ENCODE data around the gene ANAPC2.

Gene ANAPC2, protein sequence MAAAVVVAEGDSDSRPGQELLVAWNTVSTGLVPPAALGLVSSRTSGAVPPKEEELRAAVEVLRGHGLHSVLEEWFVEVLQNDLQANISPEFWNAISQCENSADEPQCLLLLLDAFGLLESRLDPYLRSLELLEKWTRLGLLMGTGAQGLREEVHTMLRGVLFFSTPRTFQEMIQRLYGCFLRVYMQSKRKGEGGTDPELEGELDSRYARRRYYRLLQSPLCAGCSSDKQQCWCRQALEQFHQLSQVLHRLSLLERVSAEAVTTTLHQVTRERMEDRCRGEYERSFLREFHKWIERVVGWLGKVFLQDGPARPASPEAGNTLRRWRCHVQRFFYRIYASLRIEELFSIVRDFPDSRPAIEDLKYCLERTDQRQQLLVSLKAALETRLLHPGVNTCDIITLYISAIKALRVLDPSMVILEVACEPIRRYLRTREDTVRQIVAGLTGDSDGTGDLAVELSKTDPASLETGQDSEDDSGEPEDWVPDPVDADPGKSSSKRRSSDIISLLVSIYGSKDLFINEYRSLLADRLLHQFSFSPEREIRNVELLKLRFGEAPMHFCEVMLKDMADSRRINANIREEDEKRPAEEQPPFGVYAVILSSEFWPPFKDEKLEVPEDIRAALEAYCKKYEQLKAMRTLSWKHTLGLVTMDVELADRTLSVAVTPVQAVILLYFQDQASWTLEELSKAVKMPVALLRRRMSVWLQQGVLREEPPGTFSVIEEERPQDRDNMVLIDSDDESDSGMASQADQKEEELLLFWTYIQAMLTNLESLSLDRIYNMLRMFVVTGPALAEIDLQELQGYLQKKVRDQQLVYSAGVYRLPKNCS

DNA sequence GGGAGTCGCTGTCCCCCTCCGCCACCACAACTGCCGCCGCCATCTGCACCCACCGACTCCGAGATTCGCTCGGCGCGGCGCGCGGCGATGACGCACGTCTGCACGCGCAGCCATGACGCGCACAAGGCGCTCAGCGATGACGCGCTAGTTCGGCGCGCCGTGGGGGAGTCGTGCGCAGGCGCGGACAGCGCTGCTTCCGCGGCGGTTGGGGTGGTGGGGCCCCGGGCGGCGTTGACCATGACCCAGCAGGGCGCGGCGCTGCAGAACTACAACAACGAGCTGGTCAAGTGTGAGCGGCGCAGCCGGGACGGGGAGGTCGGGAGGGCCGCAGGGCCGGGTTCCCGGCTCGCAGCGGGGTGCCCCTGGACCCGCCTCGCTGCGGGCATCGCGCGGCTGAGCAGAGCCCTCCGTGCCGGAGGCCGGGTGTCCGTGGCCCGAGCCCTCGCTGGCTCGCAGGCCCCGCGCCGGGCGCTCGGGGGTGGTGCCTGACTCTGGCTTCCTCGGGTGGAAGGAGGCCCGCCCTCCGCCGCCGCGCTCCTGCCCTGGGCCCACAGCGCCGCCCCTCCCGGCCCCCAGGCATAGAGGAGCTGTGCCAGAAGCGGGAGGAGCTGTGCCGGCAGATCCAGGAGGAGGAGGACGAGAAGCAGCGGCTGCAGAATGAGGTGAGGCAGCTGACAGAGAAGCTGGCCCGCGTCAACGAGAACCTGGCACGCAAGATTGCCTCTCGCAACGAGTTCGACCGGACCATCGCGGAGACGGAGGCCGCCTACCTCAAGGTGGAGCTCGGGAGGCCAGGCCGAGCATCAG is at the start of gene ANAPC2, which contains the start of gene SSNA1:
ANAPC2 (minus strand) TSS at position 71 of the 807 bp plus-strand sequence; CDS start at position 43, 28 bp downstream.
SSNA1 (plus strand) TSS at position 187 of the 807 bp plus-strand sequence; CDS start at position 238, 51 bp downstream.
- peak; percentile 89 to 97 for DNase-seq

GRCh38 chr9:137236936-137237421 is 48.6 kb upstream of the ANAPC2 start:
- no peak for DNase-seq

DNA sequence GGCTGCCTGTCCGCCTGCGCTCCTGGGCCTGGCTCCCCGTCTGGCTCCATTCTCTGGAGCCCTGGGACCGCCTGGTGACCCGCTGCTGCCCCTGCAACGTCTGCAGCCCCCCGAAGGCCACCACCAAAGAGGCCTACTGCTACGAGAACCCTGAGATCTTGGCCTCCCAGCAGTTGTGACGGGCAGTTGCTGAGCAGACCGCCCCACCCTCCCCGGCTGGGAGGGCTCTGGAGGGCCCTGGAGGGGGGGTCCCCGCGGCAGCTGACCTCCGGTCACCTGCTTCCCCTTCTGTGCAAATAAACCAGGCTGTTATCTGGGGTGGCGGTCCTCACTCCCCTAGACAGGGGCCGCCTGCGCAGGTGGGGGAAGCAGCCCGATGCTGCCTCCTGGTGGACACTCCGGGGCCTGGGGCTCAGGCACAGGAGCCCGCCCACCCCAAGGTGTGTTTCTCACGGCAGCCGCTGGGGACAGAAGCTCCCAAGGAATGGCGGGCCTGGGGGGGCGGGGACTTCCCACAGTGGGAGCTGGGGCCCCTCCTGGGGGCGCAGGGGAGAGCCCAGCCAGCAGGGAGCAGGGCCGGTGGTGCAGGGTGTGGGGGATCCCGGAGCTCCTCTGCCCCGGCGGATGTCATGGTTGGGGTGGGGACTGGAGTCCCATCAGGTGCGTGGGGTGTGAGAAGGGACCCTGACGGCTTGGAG is 48.0 kb upstream of the ANAPC2 start:
- peak; percentile 82 to 91 for DNase-seq

- no peak for DNase-seq
These were observed 47.3 kb upstream of the ANAPC2 start for GRCh38 chr9:137235424-137236237.

DNA sequence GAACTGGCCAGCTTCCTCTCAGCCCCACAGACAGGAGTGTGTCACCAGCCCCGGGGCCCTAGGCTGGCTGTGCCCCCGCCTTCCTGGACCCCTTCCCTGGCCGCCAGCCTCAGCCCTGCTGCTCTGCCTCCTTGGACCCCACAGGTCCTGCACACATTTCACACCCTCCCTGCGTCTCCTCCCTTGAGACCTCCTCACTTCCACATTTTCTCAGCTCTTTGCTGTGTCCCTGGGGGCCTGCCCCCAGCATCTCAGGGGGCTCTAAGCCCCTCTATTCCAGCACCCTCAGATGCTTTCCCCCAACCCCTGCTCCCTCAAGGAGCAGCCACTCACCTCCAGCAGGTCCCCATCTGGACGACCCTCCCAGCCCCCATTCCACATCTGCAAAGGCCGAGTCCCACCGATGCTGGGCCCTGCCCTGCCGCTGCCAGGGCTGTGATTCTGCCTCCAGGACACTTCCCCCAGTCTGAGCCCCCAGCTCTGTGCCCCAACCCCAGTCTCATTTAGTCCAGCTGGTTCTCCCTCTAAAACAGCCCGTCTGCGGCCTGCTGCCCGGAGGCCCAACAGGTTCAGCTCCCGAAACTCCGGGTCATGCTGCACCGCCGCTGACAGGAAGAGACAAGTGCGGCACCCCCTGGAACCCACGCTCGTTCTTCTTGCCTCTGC is 46.5 kb upstream of the ANAPC2 start:
- no peak for DNase-seq

- DNase-seq = no peak
These were observed 45.8 kb upstream of the ANAPC2 start for GRCh38 chr9:137234055-137234697.

DNA sequence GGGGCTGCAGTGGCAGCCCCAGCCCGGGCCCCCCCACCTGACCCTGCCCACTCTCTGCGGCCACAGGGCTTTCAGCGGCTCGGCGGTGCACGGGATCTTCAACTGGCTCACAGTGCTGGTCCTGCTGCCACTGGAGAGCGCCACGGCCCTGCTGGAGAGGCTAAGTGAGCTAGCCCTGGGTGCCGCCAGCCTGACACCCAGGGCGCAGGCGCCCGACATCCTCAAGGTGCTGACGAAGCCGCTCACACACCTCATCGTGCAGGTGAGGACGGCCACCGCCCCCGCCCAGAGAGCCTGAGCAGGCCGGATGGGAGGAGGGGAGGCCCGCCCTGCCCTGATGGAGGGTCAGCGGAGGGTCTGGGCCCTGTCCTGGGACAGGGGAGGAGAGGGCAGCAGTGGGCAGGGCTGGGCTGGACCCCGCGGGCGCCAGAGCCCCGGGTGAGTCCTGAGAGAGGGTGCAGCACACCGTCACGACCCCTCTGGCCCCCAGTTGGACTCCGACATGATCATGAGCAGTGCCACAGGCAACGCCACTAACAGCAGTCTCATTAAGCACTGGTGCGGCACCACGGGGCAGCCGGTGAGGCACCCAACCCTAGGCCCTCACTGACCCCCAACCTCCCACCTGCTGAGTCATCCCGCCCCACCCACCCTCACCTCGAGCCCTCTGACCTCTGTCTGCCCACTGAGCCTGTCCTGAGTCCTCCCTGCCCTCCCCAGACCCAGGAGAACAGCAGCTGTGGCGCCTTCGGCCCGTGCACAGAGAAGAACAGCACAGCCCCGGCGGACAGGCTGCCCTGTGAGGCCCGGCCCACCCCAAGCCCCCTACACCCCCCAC is 45.0 kb upstream of the ANAPC2 start:
- DNase-seq = no peak

DNA sequence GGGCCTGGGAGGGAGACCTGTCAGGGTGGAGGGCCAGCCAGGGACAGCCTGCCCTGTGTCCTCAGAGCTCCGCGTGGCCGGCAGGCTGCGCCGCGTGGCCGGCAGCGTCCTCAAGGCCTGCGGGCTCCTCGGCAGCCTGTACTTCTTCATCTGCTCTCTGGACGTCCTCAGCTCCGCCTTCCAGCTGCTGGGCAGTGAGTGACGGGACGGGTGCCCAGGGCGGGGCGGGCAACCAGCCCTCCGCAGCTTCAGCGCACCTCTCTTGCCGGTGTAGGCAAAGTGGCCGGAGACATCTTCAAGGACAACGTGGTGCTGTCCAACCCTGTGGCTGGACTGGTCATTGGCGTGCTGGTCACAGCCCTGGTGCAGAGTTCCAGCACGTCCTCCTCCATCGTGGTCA is 44.1 kb upstream of the ANAPC2 start:
- DNase-seq = no peak

- DNase-seq = no peak
These were observed 43.7 kb upstream of the ANAPC2 start for GRCh38 chr9:137232101-137232500.

- no peak for DNase-seq
These were observed 43.1 kb upstream of the ANAPC2 start for GRCh38 chr9:137231372-137232039.

DNA sequence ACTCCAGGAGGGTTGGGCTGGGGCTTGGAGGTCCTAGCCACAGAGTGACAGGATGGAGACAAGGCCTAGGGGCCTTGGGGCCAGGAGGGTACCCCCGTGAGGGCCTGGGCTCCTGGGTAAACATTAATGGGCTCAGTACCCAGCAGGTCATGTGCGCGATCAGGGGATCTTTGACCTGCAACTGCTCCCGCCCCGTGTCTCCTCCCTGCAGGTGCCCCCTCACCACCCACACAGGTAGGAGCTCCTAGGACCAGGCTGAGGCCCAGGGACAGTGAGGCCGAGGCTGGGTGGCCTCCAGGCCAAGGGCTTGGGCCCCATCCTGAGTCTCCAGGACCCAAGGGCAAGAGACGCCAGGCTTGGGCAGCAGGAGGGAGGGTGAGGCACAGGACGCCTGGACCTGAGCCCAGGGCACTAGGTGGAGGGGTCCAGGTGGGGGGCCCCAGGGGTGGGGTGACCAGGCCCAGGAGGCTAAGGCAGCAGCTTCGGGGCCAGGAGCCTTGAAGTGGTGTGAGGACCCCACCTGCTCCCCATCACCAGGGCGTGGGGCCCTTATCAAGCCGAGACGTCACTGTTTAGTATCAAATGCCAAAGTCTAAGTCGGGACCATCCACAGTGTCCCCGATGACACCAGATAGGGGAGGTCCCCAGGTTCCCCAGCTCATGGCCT is 42.5 kb upstream of the ANAPC2 start, which contains the start of gene SLC34A3:
SLC34A3 (plus strand) TSS at position 197 of the 667 bp plus-strand sequence. CDS start 802 bp downstream, outside the sequence.
- no peak for DNase-seq

DNA sequence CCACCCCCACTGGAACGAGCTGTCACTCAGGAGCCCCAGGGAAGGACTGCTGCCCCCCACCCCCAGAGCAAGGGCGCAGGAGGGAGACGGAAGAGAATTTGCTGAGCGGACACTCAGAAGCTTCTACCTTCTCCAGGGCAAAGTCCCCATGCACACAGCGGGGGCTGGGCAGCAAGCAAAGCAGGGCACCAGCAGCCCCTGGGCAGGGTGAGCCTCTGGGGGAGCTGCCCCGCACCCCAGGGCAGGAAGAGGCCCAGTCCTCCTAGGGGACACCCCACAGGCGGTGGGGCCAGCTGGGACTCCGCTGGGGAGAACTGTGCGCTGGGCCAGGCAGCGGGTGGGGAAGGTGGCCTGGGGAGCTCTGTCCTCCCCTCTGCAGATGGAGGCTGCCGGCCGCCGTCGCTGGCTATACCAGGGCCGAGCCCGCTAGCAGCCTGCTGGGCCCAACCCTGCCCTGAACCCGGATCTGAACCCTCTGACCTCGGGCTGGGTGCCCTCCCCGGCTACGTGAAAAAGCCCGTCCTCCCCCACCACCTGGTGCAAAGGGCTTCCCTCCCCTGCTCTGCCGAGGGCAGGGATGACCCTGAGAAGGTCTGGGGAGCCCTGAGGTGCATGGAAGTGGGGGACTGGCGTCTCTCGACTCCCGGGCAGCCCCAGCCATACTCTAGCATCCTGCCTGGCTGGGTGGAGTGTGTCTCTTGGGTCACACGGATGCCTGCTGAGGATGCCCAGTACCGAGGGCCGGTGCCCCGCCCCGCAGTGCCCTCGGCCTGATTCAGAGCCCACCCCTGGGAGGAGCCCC is 41.7 kb upstream of the ANAPC2 start:
- no peak for DNase-seq

GRCh38 chr9:137228968-137229896 is 40.9 kb upstream of the ANAPC2 start:
- no peak for DNase-seq

- no peak for DNase-seq
These were observed 40.2 kb upstream of the ANAPC2 start for GRCh38 chr9:137228506-137228967.

DNA sequence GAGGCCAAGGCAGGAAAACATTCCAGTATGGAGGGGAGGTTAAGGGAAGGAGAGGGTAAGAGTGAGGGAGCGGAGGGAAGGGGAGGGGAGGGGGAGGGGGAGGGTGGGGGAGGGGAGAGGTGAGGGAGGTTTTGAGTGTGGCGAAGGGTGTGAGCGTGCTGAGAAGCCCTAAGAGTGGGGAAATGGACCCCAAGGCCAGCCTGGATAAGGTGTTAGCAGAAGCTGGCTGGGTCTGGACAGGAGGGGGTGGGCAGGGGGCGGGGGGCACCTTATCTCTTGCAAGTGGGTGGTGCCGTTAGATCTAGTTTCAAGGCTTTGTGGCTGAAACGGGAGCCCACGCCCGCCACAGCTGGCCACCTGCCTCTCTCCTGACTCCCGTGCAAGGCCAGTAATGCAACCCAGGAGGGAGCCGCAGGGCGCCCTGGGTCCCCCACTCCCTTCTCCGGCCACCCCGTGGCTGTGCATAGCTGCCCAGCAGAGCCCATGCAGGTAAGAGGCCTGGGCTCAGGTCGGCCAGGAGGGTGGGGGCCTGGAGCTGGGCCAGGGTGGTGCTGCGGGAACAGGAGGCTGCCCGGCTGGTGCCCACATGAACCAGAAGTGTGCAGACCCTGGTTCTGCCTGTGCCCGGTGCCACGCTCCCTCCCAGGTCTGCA is 39.6 kb upstream of the ANAPC2 start:
- DNase-seq = no peak
